Measurements from ENCODE around the gene XXYLT1.

GRCh38 chr3:195021692-195022091 lies 249.3 kb downstream of the XXYLT1 start:
- TF ChIP-seq, protein P1, sequence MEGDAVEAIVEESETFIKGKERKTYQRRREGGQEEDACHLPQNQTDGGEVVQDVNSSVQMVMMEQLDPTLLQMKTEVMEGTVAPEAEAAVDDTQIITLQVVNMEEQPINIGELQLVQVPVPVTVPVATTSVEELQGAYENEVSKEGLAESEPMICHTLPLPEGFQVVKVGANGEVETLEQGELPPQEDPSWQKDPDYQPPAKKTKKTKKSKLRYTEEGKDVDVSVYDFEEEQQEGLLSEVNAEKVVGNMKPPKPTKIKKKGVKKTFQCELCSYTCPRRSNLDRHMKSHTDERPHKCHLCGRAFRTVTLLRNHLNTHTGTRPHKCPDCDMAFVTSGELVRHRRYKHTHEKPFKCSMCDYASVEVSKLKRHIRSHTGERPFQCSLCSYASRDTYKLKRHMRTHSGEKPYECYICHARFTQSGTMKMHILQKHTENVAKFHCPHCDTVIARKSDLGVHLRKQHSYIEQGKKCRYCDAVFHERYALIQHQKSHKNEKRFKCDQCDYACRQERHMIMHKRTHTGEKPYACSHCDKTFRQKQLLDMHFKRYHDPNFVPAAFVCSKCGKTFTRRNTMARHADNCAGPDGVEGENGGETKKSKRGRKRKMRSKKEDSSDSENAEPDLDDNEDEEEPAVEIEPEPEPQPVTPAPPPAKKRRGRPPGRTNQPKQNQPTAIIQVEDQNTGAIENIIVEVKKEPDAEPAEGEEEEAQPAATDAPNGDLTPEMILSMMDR (IDR thresholded peaks at IDR 0.05; ENCODE audit: low read depth, low read length, poor library complexity, severe bottlenecking), result no peak
- TF ChIP-seq EZH2phosphoT487 (IDR thresholded peaks at IDR 0.05; ENCODE audit: borderline replicate concordance, low read length), result no peak

Data from DOHH2 (cell line).